NCI-H128 (cell line): ENCODE results near the gene PRAMEF15.
"Not testable (repeated sequence)": the region's sequence is repeated elsewhere in the genome, so short reads cannot be mapped to it uniquely, and the experiment has no call there.

Experiments
- DNase-seq: peaks from one replicate; lab custom pipeline; 2025; ENCODE audit not compliant: unreplicated experiment; lab: John Stamatoyannopoulos, UW

The PRAMEF15 gene

DNA sequence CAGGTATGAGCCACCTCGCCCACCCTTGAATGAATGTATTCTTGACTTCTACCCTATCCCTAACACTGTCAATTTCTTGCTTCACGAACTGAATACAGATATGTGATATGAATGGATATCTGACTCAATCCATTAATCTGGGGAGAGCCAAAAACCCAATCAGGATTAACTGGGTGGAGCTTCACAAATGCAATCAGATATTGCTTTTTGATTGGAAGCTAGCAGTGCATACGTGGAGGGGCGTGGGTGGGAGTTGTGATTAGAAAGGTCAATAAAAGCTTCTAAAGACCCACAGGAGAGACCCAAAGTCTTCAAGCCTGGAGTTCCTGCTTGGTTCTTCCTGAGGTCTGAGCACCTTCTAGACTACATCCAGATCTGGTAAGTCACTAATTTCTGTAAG, at the start of gene PRAMEF15:
PRAMEF15 (plus strand) TSS at position 301 of the 400 bp plus-strand sequence. CDS start 2,827 bp downstream, outside the sequence.
- DNase-seq = not testable (repeated sequence)

DNA sequence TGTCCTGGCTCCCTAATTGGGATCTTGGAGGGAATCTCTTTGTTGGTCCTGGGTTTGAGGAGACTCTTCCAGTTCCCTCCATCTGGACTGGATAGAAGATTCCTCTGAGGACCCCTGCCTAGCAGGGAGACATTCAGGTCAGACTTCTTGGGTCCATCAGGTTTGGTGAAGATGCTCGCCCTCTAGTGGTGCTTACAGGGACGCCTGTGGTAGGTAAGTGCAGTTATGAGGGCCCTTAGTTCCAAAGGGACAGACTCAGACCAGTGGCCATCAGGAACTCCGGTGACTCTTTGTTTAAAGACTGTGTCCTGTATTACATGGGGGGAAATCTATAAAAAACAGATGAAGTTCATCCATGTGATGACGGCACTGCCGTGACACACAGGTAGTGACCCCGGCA, 38.4 kb upstream of the PRAMEF15 start:
- DNase-seq = not testable (repeated sequence)

DNA sequence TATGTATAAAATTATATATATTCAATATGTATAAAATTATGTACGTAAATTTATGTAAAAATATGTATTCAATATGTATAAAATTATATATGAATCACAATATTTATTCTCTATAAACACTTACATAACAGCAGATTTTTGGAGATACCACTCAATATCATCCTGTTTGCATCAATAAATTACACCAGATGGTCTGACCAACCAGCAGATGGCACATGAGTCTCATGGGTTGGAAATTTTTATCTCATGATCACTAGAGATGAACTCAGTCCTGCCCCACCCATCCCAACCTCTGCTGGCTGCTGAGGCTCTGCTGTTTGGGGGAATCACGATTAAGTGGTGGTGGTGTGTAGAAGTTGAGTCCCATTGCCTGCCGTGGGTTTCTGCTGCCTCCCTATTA, 35.8 kb upstream of the PRAMEF15 start:
- not testable (repeated sequence) for DNase-seq

DNA sequence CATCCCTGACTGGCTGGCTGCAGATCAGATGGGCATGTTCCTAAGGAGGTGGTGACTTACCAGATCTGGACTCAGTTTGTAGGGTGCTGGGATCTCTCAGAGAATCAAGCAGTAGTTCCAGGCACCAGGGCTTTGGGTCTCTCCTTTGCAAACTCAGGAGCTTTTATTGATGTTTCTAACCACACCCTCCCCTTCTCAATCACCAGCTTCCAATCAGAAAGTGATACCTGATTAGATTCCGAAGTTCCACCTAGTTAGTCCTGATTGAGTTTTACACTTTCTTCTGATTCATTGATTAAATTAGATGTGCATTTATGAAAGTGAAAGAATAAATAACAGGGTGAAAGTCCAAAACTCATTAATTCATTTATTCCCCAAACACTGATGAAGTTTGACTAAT, 30.3 kb upstream of the PRAMEF15 start, which contains the start of gene PRAMEF8:
PRAMEF8 (minus strand) TSS at position 101 of the 400 bp plus-strand sequence. CDS start 1,046 bp downstream, outside the sequence.
- DNase-seq = not testable (repeated sequence)

DNA sequence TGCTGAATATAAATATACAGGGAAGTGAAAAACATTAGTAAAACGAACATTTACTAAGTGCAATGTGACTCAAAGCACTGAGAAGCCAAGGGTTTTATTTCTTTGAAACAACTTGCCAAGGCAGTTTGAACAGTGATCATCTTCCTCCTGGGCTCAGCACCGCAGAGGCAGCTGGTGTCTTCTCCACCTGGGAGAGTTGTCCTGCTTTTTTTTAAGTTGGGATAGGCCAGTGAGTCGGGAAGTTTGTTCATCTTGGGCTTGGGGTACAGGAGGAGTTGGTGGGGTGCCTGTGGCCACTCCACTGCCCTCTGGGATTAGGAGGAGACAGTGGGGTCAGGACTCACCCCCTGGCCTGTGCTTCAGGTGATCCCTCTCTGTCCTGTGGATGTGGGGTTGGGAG, 26.4 kb upstream of the PRAMEF15 start:
- DNase-seq = not testable (repeated sequence)

DNA sequence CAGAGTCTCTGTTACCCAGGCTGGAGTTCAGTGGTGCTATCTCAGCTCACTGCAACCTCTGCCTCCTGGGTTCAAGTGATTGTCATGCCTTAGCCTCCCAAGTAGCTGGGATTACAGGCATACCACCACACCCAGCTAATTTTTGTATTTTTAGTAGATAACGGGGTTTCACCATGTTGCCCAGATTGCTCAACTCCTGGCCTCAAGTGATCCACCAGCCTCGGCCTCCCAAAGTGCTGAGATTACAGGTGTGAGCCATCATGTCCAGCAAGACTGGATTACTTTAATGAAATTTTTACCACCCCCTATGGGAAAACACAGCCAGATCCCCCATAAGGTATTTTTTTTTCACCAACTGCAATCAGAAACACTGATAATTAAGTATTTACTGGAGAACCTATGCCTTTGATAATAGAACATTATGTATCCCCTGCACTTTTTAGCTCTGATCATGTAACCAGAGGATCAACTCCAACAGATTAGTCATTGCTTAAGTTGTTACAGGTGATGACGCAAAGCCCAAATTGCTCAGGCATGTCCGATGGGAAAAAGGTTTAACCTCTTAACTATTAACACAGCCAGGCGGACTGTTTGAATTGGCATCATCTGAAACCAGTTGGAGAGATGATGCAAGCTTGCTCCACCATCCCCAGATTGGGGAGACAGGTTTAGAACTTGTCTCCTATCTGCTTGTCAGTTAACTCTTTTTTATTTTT, 18.0 kb upstream of the PRAMEF15 start:
- DNase-seq = not testable (repeated sequence)

DNA sequence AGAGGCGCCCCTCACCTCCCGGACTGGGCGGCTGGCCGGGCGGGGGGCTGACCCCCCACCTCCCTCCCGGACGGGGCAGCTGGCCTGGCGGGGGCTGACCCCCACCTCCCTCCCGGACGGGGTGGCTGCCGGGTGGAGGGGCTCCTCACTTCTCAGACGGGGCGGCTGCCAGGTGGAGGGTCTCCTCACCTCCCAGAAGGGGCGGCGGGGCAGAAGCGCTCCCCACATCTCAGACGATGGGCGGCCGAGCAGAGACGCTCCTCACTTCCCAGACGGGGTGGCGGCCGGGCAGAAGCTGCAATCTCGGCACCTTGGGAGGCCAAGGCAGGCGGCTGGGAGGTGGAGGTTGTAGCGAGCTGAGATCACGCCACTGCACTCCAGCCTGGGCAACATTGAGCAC, 16.7 kb upstream of the PRAMEF15 start:
- DNase-seq = not testable (repeated sequence)

DNA sequence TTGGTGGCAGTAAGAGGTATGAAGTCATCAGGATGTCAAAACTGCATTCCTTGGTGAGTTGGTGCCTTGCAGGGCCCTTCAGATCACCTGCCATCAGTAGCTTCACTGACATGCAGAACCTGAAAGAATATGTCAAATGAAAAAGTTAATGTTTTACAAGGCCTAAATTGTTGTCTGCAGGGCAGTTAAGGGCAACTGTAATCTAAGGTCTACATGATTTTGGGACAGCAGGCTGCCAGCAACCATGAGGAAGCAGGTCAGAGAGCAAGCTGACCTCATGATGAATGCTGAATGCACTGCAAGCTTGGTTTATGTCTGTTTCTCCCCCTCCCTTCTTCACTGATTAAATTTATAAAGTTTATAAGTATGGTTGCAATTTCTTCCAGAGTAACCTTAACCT, 13.2 kb upstream of the PRAMEF15 start:
- DNase-seq = not testable (repeated sequence)

DNA sequence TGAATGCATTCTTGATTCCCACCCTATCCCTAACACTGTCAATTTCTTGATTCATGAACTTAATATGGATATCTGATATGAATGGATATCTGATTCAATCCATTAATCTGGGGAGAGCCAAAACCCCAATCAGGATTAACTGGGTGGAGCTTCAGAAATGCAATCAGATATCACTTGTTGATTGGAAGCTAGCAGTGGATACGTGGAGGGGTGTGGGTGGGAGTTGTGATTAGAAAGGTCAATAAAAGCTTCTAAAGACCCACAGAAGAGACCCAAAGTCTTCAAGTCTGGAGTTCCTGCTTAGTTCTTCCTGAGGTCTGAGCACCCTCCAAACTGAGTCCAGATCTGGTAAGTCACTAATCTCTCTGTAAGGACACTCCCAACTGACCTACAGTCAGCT, 12.1 kb upstream of the PRAMEF15 start, which contains the start of gene PRAMEF33:
PRAMEF33 (plus strand) TSS at position 301 of the 400 bp plus-strand sequence. CDS start 2,416 bp downstream, outside the sequence.
- DNase-seq = not testable (repeated sequence)

DNA sequence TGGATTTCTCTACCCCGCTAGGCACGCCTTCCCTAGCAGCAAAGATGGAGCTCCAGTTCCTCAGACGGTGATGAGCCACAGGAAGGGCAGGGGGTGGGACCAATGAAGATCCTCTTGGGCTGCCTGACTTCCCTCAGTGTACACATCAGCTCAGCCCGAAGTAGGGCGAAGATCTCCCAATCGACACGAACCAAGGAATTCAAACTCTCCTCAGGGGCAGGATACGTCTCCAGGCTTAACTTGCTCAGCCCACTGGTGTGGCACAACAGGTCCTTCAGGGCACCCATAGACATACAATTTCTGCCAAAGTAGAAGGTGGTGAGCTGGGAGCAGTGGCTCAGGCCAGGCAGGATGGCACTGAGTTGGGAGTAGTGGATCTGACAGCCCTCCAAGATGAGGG, 27.1 kb downstream of the PRAMEF15 start:
- not testable (repeated sequence) for DNase-seq

DNA sequence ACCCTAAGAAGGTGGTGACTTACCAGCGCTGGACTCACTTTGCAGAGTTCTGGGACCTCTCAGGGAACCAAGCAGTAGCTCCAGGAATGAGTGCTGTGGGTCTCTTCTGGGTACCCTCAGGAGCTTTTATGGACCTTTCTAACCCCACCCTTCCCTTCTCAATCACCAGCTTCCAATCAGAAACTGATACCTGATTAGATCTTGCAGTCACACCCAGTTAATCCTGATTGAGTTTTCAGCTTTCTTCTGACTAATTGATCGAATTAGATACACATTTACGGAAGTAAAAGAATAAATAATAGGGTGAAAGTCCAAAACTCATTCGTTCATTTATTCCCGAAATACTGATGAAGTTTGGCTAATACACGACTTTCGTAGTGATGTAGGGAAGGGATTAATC, 31.7 kb downstream of the PRAMEF15 start, which contains the start of gene PRAMEF14:
PRAMEF14 (minus strand) TSS at position 101 of the 400 bp plus-strand sequence. CDS start 1,820 bp downstream, outside the sequence.
- not testable (repeated sequence) for DNase-seq

DNA sequence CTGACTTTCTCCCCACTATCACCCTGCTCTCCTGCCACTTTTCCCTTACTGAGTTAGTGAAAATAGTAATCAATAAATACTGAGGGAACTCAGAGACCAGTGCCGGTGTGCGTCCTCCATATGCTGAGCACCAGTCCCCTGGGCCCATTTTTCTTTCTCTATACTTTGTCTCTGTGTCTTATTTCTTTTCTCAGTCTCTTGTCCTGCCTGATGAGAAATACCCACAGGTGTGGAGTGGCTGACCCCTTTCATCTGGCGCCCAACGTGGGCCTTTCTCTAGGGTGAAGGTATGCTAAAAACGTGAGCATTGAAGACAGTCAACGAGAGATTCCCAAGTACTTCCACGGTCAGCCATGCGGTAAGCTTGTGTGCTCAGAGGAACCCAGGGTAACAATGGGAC, 38.1 kb downstream of the PRAMEF15 start:
- DNase-seq = not testable (repeated sequence)

DNA sequence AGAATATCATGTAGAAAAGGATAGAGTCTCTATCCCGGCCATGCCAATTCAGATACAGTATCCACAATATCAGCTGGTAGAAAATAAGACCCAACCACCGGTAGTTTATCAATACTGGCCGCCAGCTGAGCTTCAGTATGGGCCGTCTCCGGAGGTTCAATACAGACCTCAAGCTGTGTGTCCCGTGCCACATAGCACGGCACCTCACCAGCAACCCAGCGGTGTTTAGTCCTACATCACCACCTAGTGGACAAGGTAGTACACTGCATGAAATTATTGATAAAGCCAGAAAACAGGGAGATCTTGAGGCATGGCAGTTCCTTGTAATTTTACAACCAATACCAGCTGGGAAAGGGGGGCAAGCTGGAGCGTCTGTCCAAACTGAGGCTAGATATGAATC, 39.1 kb downstream of the PRAMEF15 start:
- DNase-seq = not testable (repeated sequence)

DNA sequence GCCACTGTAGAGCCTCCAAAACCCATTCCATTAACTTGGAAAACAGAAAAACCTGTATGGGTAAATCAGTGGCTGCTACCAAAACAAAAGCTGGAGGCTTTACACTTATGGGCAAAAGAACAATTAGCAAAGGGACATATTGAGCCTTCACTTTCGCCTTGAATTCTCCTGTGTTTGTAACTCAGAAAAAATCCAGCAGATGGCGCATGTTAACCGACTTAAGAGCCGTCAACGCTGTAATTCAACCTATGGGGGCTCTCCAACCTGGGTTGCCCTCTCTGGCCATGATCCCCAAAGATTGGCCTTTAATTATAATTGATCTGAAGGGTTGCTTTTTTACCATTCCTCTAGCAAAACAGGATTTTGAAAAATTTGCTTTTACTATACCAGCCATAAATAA, 41.4 kb downstream of the PRAMEF15 start:
- DNase-seq = peak; percentile 14

DNA sequence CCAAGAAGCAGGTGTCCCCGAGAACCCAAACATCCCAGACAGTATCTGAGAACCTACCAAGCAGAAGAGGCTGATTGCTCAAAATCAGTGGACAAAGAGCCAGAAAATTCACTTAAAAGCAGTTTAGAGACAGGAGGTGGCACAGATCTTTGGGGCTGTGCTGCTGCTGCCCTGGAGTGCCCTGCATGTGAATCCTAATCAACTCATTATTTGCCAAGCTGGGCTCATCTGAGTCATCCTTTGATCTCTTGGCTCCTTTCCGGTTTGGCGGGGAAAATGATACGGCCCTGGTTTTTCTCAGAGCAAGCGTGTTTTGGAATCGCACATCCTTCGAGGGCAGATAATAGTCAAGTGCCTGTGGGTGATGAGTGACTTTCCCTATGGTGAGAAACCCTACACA, 47.0 kb downstream of the PRAMEF15 start:
- not testable (repeated sequence) for DNase-seq

DNA sequence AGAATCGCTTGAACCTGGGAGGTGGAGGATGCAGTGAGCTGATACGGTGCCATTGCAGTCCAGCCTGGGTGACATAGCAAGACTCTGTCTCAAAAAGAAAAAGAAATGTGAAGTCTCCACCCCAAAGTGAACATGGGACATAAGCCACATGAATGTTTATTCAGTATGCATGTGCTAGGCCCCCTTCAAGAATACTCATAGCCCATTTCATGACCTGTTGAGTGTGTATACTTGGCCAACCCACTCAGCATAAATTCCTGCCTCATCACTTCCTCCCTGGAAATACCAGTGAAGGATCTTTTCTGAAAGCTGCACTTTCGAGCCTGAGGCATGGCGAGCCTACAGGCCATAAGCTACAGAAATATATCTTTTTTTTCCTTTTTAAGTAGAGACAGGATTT, 49.5 kb downstream of the PRAMEF15 start:
- DNase-seq = not testable (repeated sequence)

DNA sequence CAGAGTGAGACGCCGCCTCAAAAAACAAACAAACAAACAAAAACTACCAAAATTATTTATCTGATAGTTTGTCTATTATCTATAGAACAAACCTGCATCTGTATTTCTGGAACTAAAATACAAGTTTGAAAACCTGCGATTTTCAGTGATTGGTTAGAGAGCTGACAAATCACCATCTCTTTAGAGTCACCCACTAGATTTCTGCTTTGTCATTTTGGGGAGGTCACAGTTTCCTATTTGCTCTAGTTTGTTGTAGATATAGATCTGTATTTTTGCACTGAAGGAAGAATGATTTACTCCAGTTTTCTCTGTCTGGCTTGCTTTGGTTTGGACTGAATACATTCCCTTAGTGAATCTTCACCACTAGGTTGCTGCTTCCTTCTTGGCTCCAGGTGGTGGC, 51.2 kb downstream of the PRAMEF15 start:
- DNase-seq = not testable (repeated sequence)

DNA sequence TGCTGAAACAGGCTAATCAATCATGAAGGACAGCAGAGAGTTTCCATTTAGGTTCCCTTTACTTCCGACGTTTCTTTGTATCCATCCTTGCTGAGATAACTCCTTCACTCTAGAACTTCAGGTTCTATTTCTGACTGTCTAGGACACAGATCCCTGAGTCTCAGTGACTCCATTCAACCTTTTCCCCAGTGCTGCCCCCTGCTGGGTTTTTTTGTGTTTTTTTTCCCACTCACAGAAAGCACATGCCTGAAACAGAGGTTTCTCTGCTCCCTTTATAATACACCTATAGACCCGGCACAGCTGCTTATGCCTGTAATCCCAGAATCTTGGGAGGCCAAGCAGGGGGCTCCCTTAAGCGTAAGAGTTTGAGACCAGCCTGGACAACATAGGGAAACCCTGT, 53.2 kb downstream of the PRAMEF15 start:
- not testable (repeated sequence) for DNase-seq
